SH-SY5Y (cell line): ENCODE measurements around the gene RAP1GAP2.

Source experiments
- GATA2 ChIP-seq: IDR thresholded peaks from 2 replicates; pipeline ENCODE4 v1.6.1; 2011; ENCODE audit warnings: mild to moderate bottlenecking, low read depth, low read length
- GATA3 ChIP-seq: IDR thresholded peaks from 2 replicates; pipeline ENCODE4 v1.6.1; 2011; ENCODE audit warnings: low read depth, mild to moderate bottlenecking, low read length, moderate library complexity

DNA sequence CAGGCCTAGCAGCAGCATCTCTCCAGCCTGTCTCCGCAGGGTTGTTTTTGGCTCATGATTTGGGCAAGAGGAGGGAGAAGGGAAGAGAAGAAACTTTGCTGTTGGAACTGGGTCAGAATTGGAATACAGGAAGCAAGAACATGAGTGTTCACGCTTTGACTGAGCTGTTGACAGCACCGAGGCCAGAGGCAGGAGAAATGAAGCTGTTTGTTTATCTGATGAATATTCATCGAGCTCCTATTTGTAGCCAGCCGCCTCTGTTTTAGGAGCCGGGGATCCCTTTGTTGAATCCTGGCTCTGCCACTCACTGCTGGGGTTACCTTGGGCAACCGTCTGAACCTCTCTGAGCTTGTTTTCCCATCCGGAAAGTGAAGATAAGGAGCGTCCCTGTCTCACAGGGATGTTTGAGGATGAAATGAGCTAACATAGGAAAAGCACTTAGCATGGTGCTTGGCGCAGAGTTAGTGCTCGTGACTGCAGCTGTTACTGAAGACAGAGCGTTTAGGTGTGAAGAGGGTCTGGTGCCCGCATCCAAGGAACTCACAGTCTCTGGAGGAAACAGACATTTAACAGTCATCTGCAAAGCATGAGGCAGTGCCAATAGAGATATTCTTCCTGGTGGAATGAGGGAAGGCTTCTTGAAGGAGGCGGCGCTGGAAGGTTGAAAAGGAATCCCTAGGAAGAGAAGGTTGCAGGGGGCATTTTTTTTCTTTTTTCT, 29.2 kb downstream of the RAP1GAP2 start:
- no peak for TF ChIP-seq GATA2
- TF ChIP-seq GATA3: no peak
